Sigmoid colon (tissue), 7 donors: ENCODE results near the gene AKR1A1. TPM values are rescaled to one million over a fixed set of nuclear protein-coding genes. Genes with fewer than 3 reads are reported as not detected.

Source experiments
- DNase-seq: peaks from one replicate; pipeline ENCODE4 v3.0.0-alpha.2; 2019
- H3K27ac ChIP-seq, 4 donors: fragments of 200-600 bp; sonication (generic); one replicate each; pipeline ENCODE4 v1.5.1; 2016 to 2019; ENCODE audit warnings: mild to moderate bottlenecking in 1 of 4
- H3K27me3 ChIP-seq, 3 donors: fragments of 200-600 bp; sonication (generic); one replicate each; pipeline ENCODE4 v1.5.1; 2019; ENCODE audit warnings: mild to moderate bottlenecking in 1 of 3
- H3K36me3 ChIP-seq, 4 donors: fragments of 200-600 bp; sonication (generic); one replicate each; pipeline ENCODE4 v1.5.1; 2016 to 2019
- H3K4me1 ChIP-seq, 4 donors: fragments of 200-600 bp; sonication (generic); one replicate each; pipeline ENCODE4 v1.5.1; 2017 to 2019
- H3K4me3 ChIP-seq, 4 donors: fragments of 200-600 bp; sonication (generic); one replicate each; pipeline ENCODE4 v1.5.1; 2017 to 2019; ENCODE audit warnings: mild to moderate bottlenecking in 2 of 4, moderate library complexity in 1 of 4
- H3K9me3 ChIP-seq, 4 donors: fragments of 200-600 bp in 3 of 4; sonication (generic) in 3 of 4; one replicate each; pipeline versions ENCODE4 v1.5.1 to v1.6.1; 2013 to 2019
- EP300 ChIP-seq, 4 donors: sonication (generic); formaldehyde crosslinking; IDR thresholded peaks; one replicate each; pipeline ENCODE4 v1.6.1; 2017; ENCODE audit warnings: antibody characterized with exemption in 4 of 4
- POLR2A ChIP-seq, 2 donors: fragments of 450-650 bp; IDR thresholded peaks; one replicate each; pipeline ENCODE4 v1.6.1; 2016; ENCODE audit warnings: antibody characterized with exemption in 2 of 2, mild to moderate bottlenecking in 2 of 2, moderate library complexity in 2 of 2
- POLR2AphosphoS5 ChIP-seq, 4 donors: sonication (generic); formaldehyde crosslinking; IDR thresholded peaks; one replicate each; pipeline ENCODE4 v1.6.1; 2017; ENCODE audit warnings: antibody characterized with exemption in 4 of 4
- WGBS, 2 donors: extraction: QIAGEN DNeasy Blood & Tissue Kit; methylation state at CpG; one replicate each; pipeline ENCODE4 v1.1.7; 2013; 5-methylcytosine and 5-hydroxymethylcytosine counted together
- intact Hi-C: fragments of 100-400 bp; cut with DNase I; formaldehyde crosslinking; loops from one replicate; pipeline ENCODE4 v1.15.1; 2023
- polyA plus RNA-seq, 3 donors: library from polyadenylated mRNA; stranded (reverse); fragments of 200-250 nt; gene quantifications; one replicate each; pipeline ENCODE4 v1.2.3, GENCODE V29; 2013
- total RNA-seq, 4 donors: library from RNA; depleted of rRNA; stranded (reverse); fragments of >200 nt; gene quantifications; one replicate each; pipeline ENCODE4 v1.1.0, GENCODE V29; 2016
- TF ChIP-seq, protein P1 (sequence below), 4 experiments: fragments of 450-650 bp in 3 of 4; fragments of 200-600 bp in 1 of 4; IDR thresholded peaks; one replicate each; pipeline ENCODE4 v1.5.1; 2016 to 2019; ENCODE audit warnings: antibody characterized with exemption in 4 of 4, mild to moderate bottlenecking in 3 of 4, moderate library complexity in 2 of 4
- donor health status: healthy with polysubstance abuse.
- donor health status: Bipolar disorder and iron deficiency.
- donor health status: healthy.

The AKR1A1 gene
- total and polyA plus RNA-seq, 7 donors, result 39.6 to 234 (median 64.2) TPM

DNA sequence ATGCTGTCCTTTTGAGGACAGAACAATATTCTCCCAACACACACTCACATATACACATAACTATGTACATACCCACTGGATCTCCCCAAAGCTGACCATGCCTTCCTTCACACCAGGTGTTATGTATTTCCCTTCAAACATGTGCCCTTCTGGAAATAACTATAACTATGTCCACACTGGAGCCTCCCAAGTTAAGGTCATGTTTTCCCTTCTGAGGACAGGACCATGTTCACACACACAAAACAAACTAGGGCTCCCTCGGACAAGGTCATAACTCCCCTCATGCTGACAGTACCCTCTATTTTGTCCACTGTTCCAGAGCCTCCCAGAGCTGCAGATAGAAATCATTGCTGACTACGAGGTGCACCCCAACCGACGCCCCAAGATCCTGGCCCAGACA lies 42.7 kb upstream of the AKR1A1 start:
- 83 to 89% methylated on average over 4 of the region's 4 CpGs for WGBS, 2 donors
- TF ChIP-seq EP300 (IDR thresholded peaks at IDR 0.05) (no peak), POLR2AphosphoS5 (IDR thresholded peaks at IDR 0.05) (no peak), POLR2A (IDR thresholded peaks at IDR 0.05) (no peak)
- TF ChIP-seq, protein P1, sequence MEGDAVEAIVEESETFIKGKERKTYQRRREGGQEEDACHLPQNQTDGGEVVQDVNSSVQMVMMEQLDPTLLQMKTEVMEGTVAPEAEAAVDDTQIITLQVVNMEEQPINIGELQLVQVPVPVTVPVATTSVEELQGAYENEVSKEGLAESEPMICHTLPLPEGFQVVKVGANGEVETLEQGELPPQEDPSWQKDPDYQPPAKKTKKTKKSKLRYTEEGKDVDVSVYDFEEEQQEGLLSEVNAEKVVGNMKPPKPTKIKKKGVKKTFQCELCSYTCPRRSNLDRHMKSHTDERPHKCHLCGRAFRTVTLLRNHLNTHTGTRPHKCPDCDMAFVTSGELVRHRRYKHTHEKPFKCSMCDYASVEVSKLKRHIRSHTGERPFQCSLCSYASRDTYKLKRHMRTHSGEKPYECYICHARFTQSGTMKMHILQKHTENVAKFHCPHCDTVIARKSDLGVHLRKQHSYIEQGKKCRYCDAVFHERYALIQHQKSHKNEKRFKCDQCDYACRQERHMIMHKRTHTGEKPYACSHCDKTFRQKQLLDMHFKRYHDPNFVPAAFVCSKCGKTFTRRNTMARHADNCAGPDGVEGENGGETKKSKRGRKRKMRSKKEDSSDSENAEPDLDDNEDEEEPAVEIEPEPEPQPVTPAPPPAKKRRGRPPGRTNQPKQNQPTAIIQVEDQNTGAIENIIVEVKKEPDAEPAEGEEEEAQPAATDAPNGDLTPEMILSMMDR (IDR thresholded peaks at IDR 0.05), result no peak
- no peak overlapping the region for H3K4me3 ChIP-seq
- H3K27ac ChIP-seq, result peak overlapping the region in 3 of 4 donors; percentile 22 to 30 (median 28)
- intact Hi-C loops, result loop anchor here (10.0 kb wide), 1 partner anchor 177 kb away; the partner anchor contains the start of genes GPBP1L1 and TMEM69
- H3K4me1 ChIP-seq, result peaks cover 0 to 9% (median 4%) of the 10 kb centered on the region in 4 donors
- peaks cover 7 to 46% (median 32%) of the 10 kb centered on the region in 4 donors for H3K36me3 ChIP-seq
- DNase-seq, result no peak
- H3K9me3 ChIP-seq, result no peaks in the 10 kb centered on the region
- H3K27me3 ChIP-seq, result no peaks in the 10 kb centered on the region

DNA sequence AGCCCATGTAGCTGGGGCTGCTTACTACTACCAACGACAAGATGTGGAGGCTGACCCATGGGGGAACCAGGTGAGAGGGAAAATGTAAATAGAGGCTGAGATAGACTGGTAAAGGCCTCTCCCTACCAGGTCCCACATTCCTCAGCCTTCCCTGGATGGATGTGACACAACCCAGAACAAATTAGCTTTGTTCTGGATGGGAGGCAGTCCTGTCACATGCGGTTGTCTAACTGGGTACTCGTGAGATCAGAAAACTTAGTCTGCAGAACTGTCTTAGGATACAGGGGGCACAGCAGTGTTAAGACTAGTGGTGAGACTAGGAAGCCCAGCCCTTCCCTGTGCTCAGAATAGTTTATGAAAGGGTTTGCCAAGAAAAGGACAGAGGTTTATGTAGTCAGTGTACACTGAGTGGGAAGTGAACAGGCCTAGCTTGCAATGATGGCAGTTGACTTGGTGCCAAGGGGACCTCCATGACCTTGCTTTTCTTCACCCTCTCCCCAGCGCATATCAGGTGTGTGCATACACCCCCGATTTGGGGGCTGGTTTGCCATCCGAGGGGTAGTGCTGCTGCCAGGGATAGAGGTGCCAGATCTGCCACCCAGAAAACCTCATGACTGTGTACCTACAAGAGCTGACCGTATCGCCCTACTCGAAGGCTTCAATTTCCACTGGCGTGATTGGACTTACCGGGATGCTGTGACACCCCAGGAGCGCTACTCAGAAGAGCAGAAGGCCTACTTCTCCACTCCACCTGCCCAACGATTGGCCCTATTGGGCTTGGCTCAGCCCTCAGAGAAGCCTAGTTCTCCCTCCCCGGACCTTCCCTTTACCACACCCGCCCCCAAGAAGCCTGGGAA lies 42.1 kb upstream of the AKR1A1 start:
- 74 to 86% methylated on average over 15 of the region's 15 CpGs for WGBS, 2 donors
- Histone ChIP-seq H3K36me3 (peaks cover 13 to 52% (median 38%) of the 10 kb centered on the region in 4 donors), H3K27me3 (no peaks in the 10 kb centered on the region), H3K4me1 (peaks cover 0 to 9% (median 4%) of the 10 kb centered on the region in 4 donors), H3K9me3 (no peaks in the 10 kb centered on the region), H3K4me3 (no peak overlapping the region), H3K27ac (peak overlapping the region; percentile 22 to 30 (median 28))
- DNase-seq, result no peak
- intact Hi-C loops, result loop anchor here (10.0 kb wide), 1 partner anchor 176 kb away; the partner anchor contains the start of genes GPBP1L1 and TMEM69
- TF ChIP-seq, protein P1 (IDR thresholded peaks at IDR 0.05), result peak in 1 of 4 experiments; percentile 15
- TF ChIP-seq POLR2A (IDR thresholded peaks at IDR 0.05), result no peak
- TF ChIP-seq POLR2AphosphoS5 (IDR thresholded peaks at IDR 0.05), result peak in 1 of 4 donors; percentile 20
- no peak for TF ChIP-seq EP300 (IDR thresholded peaks at IDR 0.05)

DNA sequence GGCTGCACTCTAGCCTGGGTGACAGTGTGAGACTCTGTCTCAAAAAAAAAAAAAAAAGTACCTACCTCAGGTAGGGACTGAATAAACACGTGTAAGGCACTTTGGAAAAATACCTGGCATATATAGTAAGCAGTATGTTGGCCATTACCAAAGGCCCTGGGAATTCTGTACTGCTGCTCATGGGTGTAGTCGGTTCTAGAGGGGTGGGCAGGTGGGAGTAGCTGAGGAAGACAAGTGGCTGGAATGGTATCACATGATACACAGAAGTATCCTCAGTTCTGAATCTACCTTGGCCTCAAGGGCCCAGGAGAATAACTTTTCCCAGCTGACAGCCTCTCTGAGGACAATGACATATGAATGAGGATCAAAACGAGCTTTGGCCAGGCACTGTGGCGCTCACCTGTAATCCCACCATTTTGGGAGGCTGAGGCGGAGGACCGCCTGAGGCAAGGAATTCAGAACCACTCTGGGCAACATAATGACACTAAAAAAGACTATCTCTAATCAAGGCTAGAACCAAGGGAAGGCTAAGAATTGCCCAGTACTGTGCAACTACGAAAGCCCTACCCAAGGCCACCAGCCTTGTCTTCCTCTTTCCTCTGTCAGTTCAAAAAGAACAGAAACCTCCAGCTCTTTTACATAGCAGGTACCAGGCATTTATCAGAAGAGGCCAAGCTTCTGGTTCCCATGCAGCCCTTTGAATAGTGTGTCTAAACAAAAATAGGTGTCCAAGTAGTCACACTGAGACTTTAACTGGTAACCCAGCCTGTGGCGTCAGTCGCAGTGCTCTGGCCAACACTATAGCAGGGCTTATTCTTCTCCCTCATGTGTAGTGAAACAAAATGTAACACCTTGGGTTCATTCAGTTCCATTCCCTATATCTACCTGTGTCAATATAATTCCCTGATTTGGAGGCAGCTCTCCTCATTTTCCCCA lies 40.3 kb upstream of the AKR1A1 start:
- H3K36me3 ChIP-seq, result peaks cover 28 to 70% (median 54%) of the 10 kb centered on the region in 4 donors

DNA sequence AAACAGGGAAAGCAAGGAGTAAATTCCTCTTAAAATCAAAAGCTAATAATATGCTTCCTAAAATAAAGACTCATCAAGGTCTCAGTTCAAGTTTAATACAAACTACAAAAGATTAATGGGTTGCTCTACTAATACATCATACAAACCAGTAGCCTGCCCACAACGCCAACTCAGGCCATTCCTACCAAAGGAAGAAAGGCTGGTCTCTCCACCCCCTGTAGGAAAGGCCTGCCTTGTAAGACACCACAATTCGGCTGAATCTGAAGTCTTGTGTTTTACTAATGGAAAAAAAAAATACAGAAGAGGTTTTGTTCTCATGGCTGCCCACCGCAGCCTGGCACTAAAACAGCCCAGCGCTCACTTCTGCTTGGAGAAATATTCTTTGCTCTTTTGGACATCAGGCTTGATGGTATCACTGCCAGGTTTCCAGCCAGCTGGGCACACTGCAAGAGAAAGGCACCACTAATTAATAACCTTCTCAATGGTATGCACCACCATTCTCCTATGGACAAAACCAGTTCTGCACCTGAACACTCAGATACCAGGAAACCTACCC lies 39.6 kb upstream of the AKR1A1 start:
- H3K27me3 ChIP-seq, result no peaks in the 10 kb centered on the region
- no peaks in the 10 kb centered on the region for H3K9me3 ChIP-seq
- 90 to 92% methylated on average over 4 of the region's 4 CpGs for whole genome bisulfite sequencing, 2 donors
- peaks cover 0 to 15% (median 9%) of the 10 kb centered on the region in 4 donors for H3K4me1 ChIP-seq
- no peak overlapping the region for H3K4me3 ChIP-seq
- H3K27ac ChIP-seq, result no peak overlapping the region
- TF ChIP-seq POLR2AphosphoS5 (IDR thresholded peaks at IDR 0.05), result no peak
- TF ChIP-seq POLR2A (IDR thresholded peaks at IDR 0.05), result no peak
- TF ChIP-seq, protein P1 (IDR thresholded peaks at IDR 0.05), result no peak
- no peak for TF ChIP-seq EP300 (IDR thresholded peaks at IDR 0.05)
- peak; percentile 34 for DNase-seq
- peaks cover 28 to 77% (median 56%) of the 10 kb centered on the region in 4 donors for H3K36me3 ChIP-seq
- intact Hi-C loops, result no loop called here

More for the DNA sequence above, 40.3 kb upstream of the AKR1A1 start:
- no peak overlapping the region for H3K27ac ChIP-seq
- WGBS, 2 donors, result 66 to 82% methylated on average over 9 of the region's 9 CpGs
- no peaks in the 10 kb centered on the region for H3K27me3 ChIP-seq
- no peak for TF ChIP-seq POLR2A (IDR thresholded peaks at IDR 0.05)
- TF ChIP-seq, protein P1 (IDR thresholded peaks at IDR 0.05), result no peak
- no peak for TF ChIP-seq POLR2AphosphoS5 (IDR thresholded peaks at IDR 0.05)
- no peak for TF ChIP-seq EP300 (IDR thresholded peaks at IDR 0.05)
- no peaks in the 10 kb centered on the region for H3K9me3 ChIP-seq
- H3K4me1 ChIP-seq, result peaks cover 0 to 9% (median 4%) of the 10 kb centered on the region in 4 donors
- H3K4me3 ChIP-seq, result no peak overlapping the region
- no peak for DNase-seq
- intact Hi-C loops, result no loop called here
